Activated CD8-positive, alpha-beta T cell treated with anti-CD3 and anti-CD28 coated beads, Interleukin-2, amount 10 ng/mL, durations not matched to agents 7 days and 5 days (primary cell): ENCODE results near the gene LRG1. TPM values are rescaled to one million over a fixed set of nuclear protein-coding genes. Genes with fewer than 3 reads are reported as not detected.
A peak's percentile ranks its signal among the peaks of the same experiment; 100 is the strongest.

Source experiments
- ATAC-seq: fragments of 150-1000 bp; cut with Tn5 transposase; one replicate; pipeline ENCODE4 v1.10.0; 2021; ENCODE audit warnings: moderate library complexity
- CTCF ChIA-PET: fragments of 350-600 bp; sonication (Branson Sonifier 250); formaldehyde crosslinking; loops from one replicate; lab custom pipeline; 2021; ENCODE audit warnings: antibody characterized with exemption; lab: Charles Lee
- POLR2A ChIA-PET: fragments of 350-600 bp; sonication (Branson Sonifier 250); formaldehyde crosslinking; loops from one replicate; lab custom pipeline; 2021; ENCODE audit warnings: antibody characterized with exemption; lab: Charles Lee
- DNase-seq: peaks from one replicate; pipeline ENCODE4 v3.0.0-alpha.2; 2020
- H3K27ac Mint-ChIP-seq: one replicate; pipeline ENCODE4 v1.8.0; 2021; ENCODE audit warnings: mild to moderate bottlenecking, mixed read lengths
- H3K27me3 Mint-ChIP-seq: one replicate; pipeline ENCODE4 v1.8.0; 2021; ENCODE audit warnings: low read depth, mixed read lengths
- H3K36me3 Mint-ChIP-seq: one replicate; pipeline ENCODE4 v1.8.0; 2021; ENCODE audit warnings: low read depth, mixed read lengths
- H3K4me1 Mint-ChIP-seq: one replicate; pipeline ENCODE4 v1.8.0; 2021; ENCODE audit warnings: low read depth, mixed read lengths
- H3K4me3 Mint-ChIP-seq: one replicate; pipeline ENCODE4 v1.8.0; 2021; ENCODE audit warnings: mild to moderate bottlenecking, mixed read lengths
- H3K9me3 Mint-ChIP-seq: one replicate; pipeline ENCODE4 v1.8.0; 2022; ENCODE audit warnings: mixed read lengths; ENCODE audit not compliant: insufficient read depth
- total RNA-seq, 2 experiments: library from RNA; stranded (reverse); gene quantifications; one replicate each; pipeline ENCODE4 v1.2.3, GENCODE V29; 2021

Gene LRG1
- total RNA-seq, 2 experiments from 2014 or later: not detected

- Mint-ChIP-seq H3K9me3 (no peaks in the 10 kb centered on the region), H3K27ac (no peak overlapping the region), H3K4me1 (peaks cover 6% of the 10 kb centered on the region), H3K27me3 (peaks cover 42% of the 10 kb centered on the region), H3K4me3 (no peak overlapping the region), H3K36me3 (no peaks in the 10 kb centered on the region)
- DNase-seq (no peak), ATAC-seq (no peak)
- CTCF ChIA-PET: no interaction called here
- POLR2A ChIA-PET: no interaction called here
These were observed 42.1 kb upstream of the LRG1 start for GRCh38 chr19:4581666-4582553.

GRCh38 chr19:4580961-4581665 lies 41.3 kb upstream of the LRG1 start:
- ChIA-PET CTCF (no interaction called here), POLR2A (no interaction called here)
- Mint-ChIP-seq H3K9me3 (no peaks in the 10 kb centered on the region), H3K4me3 (no peak overlapping the region), H3K27ac (no peak overlapping the region), H3K36me3 (no peaks in the 10 kb centered on the region), H3K27me3 (peaks cover 47% of the 10 kb centered on the region), H3K4me1 (peaks cover 6% of the 10 kb centered on the region)
- no peak for DNase-seq
- ATAC-seq: no peak

- DNase-seq (no peak), ATAC-seq (no peak)
- Mint-ChIP-seq H3K9me3 (no peaks in the 10 kb centered on the region), H3K4me1 (peaks cover 6% of the 10 kb centered on the region), H3K4me3 (no peak overlapping the region), H3K27ac (no peak overlapping the region), H3K36me3 (no peaks in the 10 kb centered on the region), H3K27me3 (peaks cover 42% of the 10 kb centered on the region)
- ChIA-PET CTCF (interaction anchor here (1.4 to 2.0 kb wide), 2 partner anchors 9 to 54 kb away, joined by 3 to 9 read pairs; no protein-coding TSS in a partner anchor), POLR2A (no interaction called here)
These were observed 40.4 kb upstream of the LRG1 start for GRCh38 chr19:4580021-4580901.

DNA sequence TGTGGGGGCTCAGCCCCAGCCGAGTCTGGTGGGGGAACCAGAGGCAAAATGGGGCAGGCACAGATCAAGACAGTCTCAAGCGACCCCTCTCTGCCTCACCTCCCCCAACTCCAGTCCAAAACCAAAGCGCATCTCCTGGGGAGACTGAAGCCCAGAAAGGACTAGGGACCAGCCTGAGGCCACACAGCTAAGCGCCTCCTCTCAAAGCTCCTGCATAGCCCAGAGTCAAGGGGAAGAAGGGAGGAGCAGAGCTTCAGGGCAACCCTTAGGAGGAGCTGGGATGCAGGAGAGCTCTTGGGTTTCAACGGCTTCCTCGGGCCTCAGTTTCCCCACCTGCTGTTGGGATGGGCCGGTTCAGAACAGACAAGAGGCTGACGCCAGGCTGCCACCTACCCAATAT lies 39.6 kb upstream of the LRG1 start:
- POLR2A ChIA-PET: no interaction called here
- H3K4me1 Mint-ChIP-seq: peaks cover 6% of the 10 kb centered on the region
- H3K4me3 Mint-ChIP-seq: no peak overlapping the region
- no peak for DNase-seq
- no peak overlapping the region for H3K27ac Mint-ChIP-seq
- H3K36me3 Mint-ChIP-seq: no peaks in the 10 kb centered on the region
- CTCF ChIA-PET: interaction anchor here (1.4 to 2.0 kb wide), 2 partner anchors 8 to 54 kb away, joined by 3 to 9 read pairs; no protein-coding TSS in a partner anchor
- no peaks in the 10 kb centered on the region for H3K9me3 Mint-ChIP-seq
- peaks cover 39% of the 10 kb centered on the region for H3K27me3 Mint-ChIP-seq
- no peak for ATAC-seq

DNA sequence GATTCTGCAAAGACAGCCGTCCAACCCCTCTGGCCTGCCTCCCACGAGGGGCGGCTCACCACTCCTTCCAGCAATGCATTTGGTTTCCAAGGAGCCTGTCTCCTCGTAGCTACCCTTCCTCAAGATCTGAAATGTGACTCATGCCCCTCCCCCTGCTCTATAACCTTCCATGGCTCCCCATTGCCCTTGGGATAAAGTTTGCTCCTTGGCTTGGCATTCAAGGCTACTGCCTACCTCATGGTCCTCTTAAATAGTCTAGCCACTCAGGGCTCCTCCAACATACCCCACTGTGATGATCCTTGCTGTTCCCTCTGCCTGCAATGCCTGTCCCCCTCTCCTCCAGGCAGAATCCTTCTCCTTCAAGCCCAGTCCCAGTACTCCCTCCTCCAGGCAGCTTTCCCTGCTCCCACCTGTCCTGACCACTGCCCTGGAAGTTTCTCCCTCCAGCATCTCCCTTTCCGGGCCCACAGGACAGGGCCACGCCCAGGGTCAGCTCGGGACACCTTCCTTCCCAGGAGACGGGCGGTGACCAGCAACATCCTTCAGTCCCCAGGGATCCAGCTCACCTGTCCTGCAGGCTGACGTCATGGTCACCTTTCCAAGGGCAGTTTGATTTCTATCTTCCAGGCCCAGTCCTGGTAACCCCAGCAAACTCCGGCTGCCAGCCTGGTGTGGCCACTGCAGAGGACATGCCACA lies 38.9 kb upstream of the LRG1 start:
- POLR2A ChIA-PET: no interaction called here
- DNase-seq (no peak), ATAC-seq (no peak)
- no peak overlapping the region for H3K27ac Mint-ChIP-seq
- CTCF ChIA-PET: interaction anchor here (2.0 to 5.8 kb wide), 2 partner anchors 55 to 58 kb away, joined by 9 to 64 read pairs; no protein-coding TSS in a partner anchor
- H3K36me3 Mint-ChIP-seq: no peaks in the 10 kb centered on the region
- H3K4me3 Mint-ChIP-seq: no peak overlapping the region
- no peaks in the 10 kb centered on the region for H3K9me3 Mint-ChIP-seq
- peaks cover 41% of the 10 kb centered on the region for H3K27me3 Mint-ChIP-seq
- peaks cover 6% of the 10 kb centered on the region for H3K4me1 Mint-ChIP-seq

DNA sequence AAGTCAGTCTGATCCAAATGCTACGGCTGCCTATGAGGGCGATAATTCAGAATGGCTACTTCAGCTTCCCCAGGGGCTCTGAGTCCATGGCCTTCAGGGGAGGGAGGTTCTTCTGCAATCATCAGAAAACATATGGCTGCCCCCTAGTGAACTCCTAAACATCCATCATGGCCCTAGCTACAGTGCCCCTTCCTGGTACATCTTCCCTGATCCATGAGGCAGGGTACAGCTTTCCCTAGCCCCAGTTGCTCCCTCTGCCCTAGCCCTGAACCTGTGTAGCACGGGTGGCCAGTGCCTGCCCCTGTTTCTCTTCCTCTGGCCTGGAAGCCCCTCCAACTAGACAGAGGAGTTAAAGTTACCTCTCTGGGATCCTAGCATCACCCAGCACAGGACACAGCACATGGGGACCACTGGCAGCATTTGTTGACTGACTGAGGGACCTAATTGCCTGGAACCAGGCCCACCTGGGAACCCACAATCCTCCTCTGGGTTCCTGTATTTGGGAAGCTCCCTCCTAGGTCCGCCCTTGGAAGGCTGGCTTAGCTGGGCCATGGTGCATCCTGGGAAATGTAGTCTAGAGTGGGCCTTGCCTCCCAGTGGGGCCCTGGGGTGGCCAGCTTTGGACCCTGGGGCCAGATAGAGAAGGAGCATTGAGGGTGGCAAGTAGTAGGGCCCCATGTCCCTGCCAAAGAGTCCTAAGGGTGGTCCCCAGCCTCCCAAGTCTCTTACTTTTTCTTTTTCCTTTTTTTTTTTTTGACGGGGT lies 37.4 kb upstream of the LRG1 start:
- no peak overlapping the region for H3K27ac Mint-ChIP-seq
- no peak for DNase-seq
- peaks cover 6% of the 10 kb centered on the region for H3K4me1 Mint-ChIP-seq
- no peaks in the 10 kb centered on the region for H3K36me3 Mint-ChIP-seq
- H3K27me3 Mint-ChIP-seq: peaks cover 35% of the 10 kb centered on the region
- no peak for ATAC-seq
- H3K4me3 Mint-ChIP-seq: no peak overlapping the region
- ChIA-PET CTCF (interaction anchor here (1.0 to 5.8 kb wide), 7 partner anchors 10 to 60 kb away, joined by 3 to 64 read pairs (median 5); partner anchors contain the start of gene SEMA6B), POLR2A (no interaction called here)
- H3K9me3 Mint-ChIP-seq: no peaks in the 10 kb centered on the region

DNA sequence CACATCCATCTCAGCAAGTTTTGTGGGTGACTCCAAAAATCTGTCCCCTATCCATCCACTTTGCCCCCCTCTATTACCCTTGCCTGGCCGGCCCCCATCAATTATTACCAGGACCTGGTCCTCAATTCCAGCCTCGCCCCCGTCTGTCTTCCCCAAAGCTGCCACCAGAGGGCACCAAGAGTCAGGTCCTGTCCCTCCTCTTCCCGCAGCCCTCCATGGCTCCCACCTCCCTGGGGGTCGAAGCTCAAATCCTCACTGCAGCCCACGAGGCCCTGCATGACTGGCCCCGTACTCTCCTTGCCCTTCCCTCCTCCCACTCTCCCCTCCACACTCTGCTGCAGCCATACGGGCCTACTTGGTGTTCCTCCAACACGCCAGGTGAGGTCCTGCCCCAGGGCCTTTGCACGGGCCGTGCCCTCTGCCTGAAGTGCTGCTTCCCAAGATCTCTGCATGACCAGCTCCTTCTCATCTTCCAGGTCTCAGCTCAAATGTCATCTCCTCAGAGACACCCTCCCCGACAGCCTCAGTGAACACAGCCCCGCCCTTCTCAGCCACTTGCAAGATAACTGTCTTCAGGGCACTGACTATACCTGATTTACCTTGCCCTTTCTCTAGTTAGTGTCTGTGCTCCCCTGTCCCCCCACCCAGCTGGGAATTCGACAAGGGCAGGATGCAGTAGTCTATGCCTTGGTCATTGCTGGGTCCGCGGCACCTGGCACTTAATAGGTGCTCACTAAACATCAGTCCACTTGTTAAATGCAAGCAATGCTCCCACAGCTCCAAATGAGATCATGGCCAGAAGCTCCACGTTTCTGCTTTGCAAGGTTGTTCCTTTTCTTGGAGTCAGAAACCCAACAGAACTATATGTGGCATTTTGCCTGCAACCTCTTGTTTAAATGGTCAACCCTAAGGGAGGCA lies 36.4 kb upstream of the LRG1 start:
- Mint-ChIP-seq H3K9me3 (no peaks in the 10 kb centered on the region), H3K27me3 (peaks cover 31% of the 10 kb centered on the region), H3K4me3 (no peak overlapping the region), H3K27ac (no peak overlapping the region), H3K4me1 (peaks cover 3% of the 10 kb centered on the region), H3K36me3 (no peaks in the 10 kb centered on the region)
- POLR2A ChIA-PET: no interaction called here
- CTCF ChIA-PET: interaction anchor here (0.7 to 5.8 kb wide), 9 partner anchors 9 to 64 kb away, joined by 3 to 64 read pairs (median 5); partner anchors contain the start of gene SEMA6B
- peak; percentile 77 for DNase-seq
- peak; percentile 56 for ATAC-seq

DNA sequence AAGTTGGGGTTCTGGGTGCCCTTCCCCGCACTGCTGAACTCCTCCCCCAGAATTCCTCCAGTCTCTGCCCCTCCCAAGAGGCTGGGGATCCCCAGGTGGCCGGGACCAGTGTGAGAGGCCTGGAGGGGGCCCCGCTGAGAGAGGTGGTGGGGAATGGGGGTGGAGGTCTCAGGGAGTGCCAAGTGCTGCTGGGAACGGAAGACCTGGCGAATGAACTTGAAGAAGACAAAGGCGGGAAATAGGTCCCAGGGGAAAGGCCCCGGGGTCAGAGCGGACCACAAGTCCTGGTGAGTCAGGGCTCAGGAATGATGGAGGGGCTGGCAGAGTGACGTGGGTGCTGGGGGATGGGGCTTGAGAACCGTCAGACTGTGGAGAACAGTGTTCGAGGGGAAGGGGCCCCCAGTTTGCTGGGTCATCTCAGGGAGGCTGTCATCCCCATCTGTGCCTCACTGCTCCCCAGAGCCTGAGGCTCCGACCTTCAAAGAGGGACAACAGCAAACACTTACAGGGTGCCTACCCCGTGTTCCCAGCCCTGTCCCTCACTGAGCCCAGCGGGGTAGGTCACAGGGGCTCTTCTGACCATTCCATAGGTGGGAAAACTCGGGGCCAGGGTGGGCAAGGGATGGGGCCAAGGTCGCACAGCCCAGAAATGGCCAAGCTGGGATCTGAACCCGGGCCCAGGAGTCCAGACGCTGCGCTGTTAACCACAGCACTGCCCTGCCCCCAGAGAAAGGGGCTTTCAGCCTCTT lies 35.6 kb upstream of the LRG1 start:
- no peaks in the 10 kb centered on the region for H3K36me3 Mint-ChIP-seq
- no peak for DNase-seq
- ChIA-PET POLR2A (no interaction called here), CTCF (interaction anchor here (0.7 to 5.8 kb wide), 6 partner anchors 8 to 65 kb away, joined by 3 to 64 read pairs (median 10); partner anchors contain the start of gene SEMA6B)
- no peak for ATAC-seq
- H3K4me1 Mint-ChIP-seq: no peaks in the 10 kb centered on the region
- H3K9me3 Mint-ChIP-seq: no peaks in the 10 kb centered on the region
- no peak overlapping the region for H3K27ac Mint-ChIP-seq
- no peak overlapping the region for H3K4me3 Mint-ChIP-seq
- peaks cover 28% of the 10 kb centered on the region for H3K27me3 Mint-ChIP-seq

DNA sequence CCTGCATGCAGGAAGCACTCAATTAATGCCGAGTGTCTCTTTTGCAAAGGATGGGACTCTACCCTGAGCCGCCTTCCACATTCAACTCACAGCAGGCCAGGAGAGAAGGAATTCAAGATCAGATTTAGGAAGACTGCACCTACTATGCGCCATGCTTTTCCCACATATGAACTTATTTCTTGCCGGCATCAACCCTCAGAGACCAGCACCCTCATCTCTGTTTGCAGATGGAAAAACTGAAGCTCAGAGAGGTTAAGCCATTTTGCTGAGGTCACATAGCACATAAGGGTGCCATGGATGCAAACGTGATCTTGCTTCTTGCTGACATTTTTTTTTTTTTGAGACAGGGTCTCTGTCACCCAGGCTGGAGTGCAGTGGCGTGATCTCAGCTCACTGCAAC lies 33.8 kb upstream of the LRG1 start:
- Mint-ChIP-seq H3K27me3 (peaks cover 17% of the 10 kb centered on the region), H3K4me3 (no peak overlapping the region), H3K4me1 (no peaks in the 10 kb centered on the region), H3K36me3 (no peaks in the 10 kb centered on the region), H3K9me3 (no peaks in the 10 kb centered on the region), H3K27ac (no peak overlapping the region)
- DNase-seq (no peak), ATAC-seq (no peak)
- ChIA-PET POLR2A (no interaction called here), CTCF (interaction anchor here (5.8 kb wide), 1 partner anchor 63 kb away, joined by 64 read pairs; no protein-coding TSS in a partner anchor)
